Astrocyte of the spinal cord (primary cell): ENCODE results near the gene VAT1L.
"Not testable (repeated sequence)": the region's sequence is repeated elsewhere in the genome, so short reads cannot be mapped to it uniquely, and the experiment has no call there.

Source experiments
- DNase-seq: peaks from one replicate; pipeline ENCODE4 v3.0.0; 2011; ENCODE audit warnings: low read depth, low spot score
- H3K4me3 ChIP-seq: 2 replicates; pipeline ENCODE4 v1.5.1; 2011; ENCODE audit warnings: low read depth, mild to moderate bottlenecking, low read length, moderate library complexity
- CTCF ChIP-seq: IDR thresholded peaks from 2 replicates; pipeline ENCODE4 v1.5.1; 2012; ENCODE audit warnings: low read depth, mild to moderate bottlenecking, low read length, inconsistent platforms
- in situ Hi-C: cut with HindIII; loops from 2 replicates; pipeline ENCODE4 v1.10.0; 2017; ENCODE audit warnings: low sequenced_read_pairs

The VAT1L gene

GRCh38 chr16:77944631-77945030 lies 156.3 kb downstream of the VAT1L start:
- DNase-seq: no peak
- no peak for TF ChIP-seq CTCF
- in situ Hi-C loops: no loop called here
- no peak overlapping the region for H3K4me3 ChIP-seq

GRCh38 chr16:77945126-77945525 lies 156.8 kb downstream of the VAT1L start:
- H3K4me3 ChIP-seq: no peak overlapping the region
- in situ Hi-C loops: no loop called here
- peak; percentile 51 for DNase-seq
- no peak for TF ChIP-seq CTCF

GRCh38 chr16:77946823-77947222 lies 158.5 kb downstream of the VAT1L start:
- in situ Hi-C loops: no loop called here
- TF ChIP-seq CTCF: no peak
- no peak for DNase-seq
- H3K4me3 ChIP-seq: no peak overlapping the region

GRCh38 chr16:77947590-77947989 lies 159.2 kb downstream of the VAT1L start:
- DNase-seq, in situ Hi-C loops, H3K4me3 ChIP-seq: not testable (repeated sequence)

GRCh38 chr16:77948835-77949234 lies 160.5 kb downstream of the VAT1L start:
- no peak for DNase-seq
- no peak overlapping the region for H3K4me3 ChIP-seq
- in situ Hi-C loops: no loop called here
- no peak for TF ChIP-seq CTCF

- in situ Hi-C loops: no loop called here
- TF ChIP-seq CTCF: no peak
- no peak for DNase-seq
- no peak overlapping the region for H3K4me3 ChIP-seq
These were observed 161.1 kb downstream of the VAT1L start for GRCh38 chr16:77949445-77949844.

GRCh38 chr16:77951788-77952187 lies 163.4 kb downstream of the VAT1L start:
- no peak for DNase-seq
- in situ Hi-C loops: no loop called here
- H3K4me3 ChIP-seq: no peak overlapping the region
- peak; percentile 11 for TF ChIP-seq CTCF
